SK-N-MC (cell line): ENCODE results near the gene SLCO4A1.

Experiments
- EZH2 ChIP-seq: fragments of 200-600 bp; sonication (generic); IDR thresholded peaks from one replicate; pipeline ENCODE4 v1.6.1; 2017; ENCODE audit warnings: antibody characterized with exemption
- POLR2AphosphoS5 ChIP-seq: IDR thresholded peaks from 2 replicates; pipeline ENCODE4 v1.6.1; 2012; ENCODE audit warnings: mild to moderate bottlenecking, low read depth, low read length, borderline replicate concordance

DNA sequence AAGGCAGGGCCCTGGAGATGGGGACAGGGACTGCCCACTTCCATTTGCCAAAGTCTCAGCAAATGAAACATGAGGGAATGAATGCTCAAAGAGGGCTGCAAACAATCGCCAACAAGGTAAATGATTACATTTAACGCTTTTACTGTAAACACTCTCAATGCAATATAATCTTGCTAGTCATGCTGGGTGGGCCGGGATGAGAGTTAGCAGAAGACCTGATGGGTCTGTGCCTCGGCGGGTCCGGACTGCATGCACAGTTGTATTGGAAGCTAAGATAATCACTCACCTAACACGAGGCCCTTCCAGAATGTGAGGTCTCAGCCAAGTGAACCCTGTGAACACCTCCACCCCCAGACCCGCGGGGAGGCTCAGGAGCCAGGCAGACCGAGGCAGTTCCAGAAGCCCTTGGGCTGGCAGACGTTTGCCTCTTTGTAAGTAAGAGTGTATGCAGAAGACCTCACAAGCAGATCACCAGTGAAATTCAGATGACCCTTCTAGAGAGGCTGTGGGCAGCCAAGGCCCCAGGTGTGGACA, 4.7 kb upstream of the SLCO4A1 start:
- no peak for TF ChIP-seq EZH2
- no peak for TF ChIP-seq POLR2AphosphoS5
